Endodermal cell (in vitro differentiated cells): ENCODE data around the gene KLHDC4. TPM values are rescaled to one million over a fixed set of nuclear protein-coding genes. Genes with fewer than 3 reads are reported as not detected.

ENCODE experiments used
- DNase-seq: peaks from one replicate; pipeline ENCODE4 v3.0.0-alpha.2; 2017
- H3K27ac ChIP-seq: 2 replicates; pipeline ENCODE4 v1.5.1; 2013; ENCODE audit warnings: mild to moderate bottlenecking, low read depth, low read length, moderate library complexity
- H3K27me3 ChIP-seq: 2 replicates; pipeline ENCODE4 v1.6.1; 2013; ENCODE audit warnings: mild to moderate bottlenecking, low read length, moderate library complexity; ENCODE audit not compliant: insufficient read depth, control insufficient read depth, poor library complexity, severe bottlenecking
- H3K36me3 ChIP-seq: 2 replicates; pipeline ENCODE4 v1.7.0; 2013; ENCODE audit warnings: mild to moderate bottlenecking, low read length, moderate library complexity; ENCODE audit not compliant: control insufficient read depth, insufficient read depth
- H3K4me1 ChIP-seq: one replicate; pipeline ENCODE4 v1.7.0; 2013; ENCODE audit warnings: low read length; ENCODE audit not compliant: control insufficient read depth, insufficient read depth
- H3K4me3 ChIP-seq: 2 replicates; pipeline ENCODE4 v1.5.1; 2013; ENCODE audit warnings: mild to moderate bottlenecking, low read length, moderate library complexity
- H3K9ac ChIP-seq: 2 replicates; pipeline ENCODE4 v1.6.1; 2013; ENCODE audit warnings: mild to moderate bottlenecking, low read length, moderate library complexity; ENCODE audit not compliant: poor library complexity, severe bottlenecking; ENCODE audit errors: extremely low read depth
- H3K9me3 ChIP-seq: 2 replicates; pipeline ENCODE4 v1.6.1; 2013; ENCODE audit warnings: mild to moderate bottlenecking, low read length, moderate library complexity; ENCODE audit not compliant: control insufficient read depth
- H3K27ac Mint-ChIP-seq: 2 replicates; pipeline ENCODE4 v1.8.0; 2020; ENCODE audit warnings: mixed read lengths
- H3K27me3 Mint-ChIP-seq: 2 replicates; pipeline ENCODE4 v1.8.0; 2021; ENCODE audit warnings: mild to moderate bottlenecking, mixed read lengths; ENCODE audit not compliant: insufficient read depth
- H3K36me3 Mint-ChIP-seq: 2 replicates; pipeline ENCODE4 v1.8.0; 2020; ENCODE audit warnings: low read depth, mixed read lengths
- H3K4me1 Mint-ChIP-seq: 2 replicates; pipeline ENCODE4 v1.8.0; 2020; ENCODE audit warnings: mixed read lengths
- H3K4me3 Mint-ChIP-seq: 2 replicates; pipeline ENCODE4 v1.8.0; 2020; ENCODE audit warnings: mild to moderate bottlenecking, moderate library complexity, mixed read lengths
- H3K9me3 Mint-ChIP-seq: 2 replicates; pipeline ENCODE4 v1.8.0; 2020; ENCODE audit warnings: mild to moderate bottlenecking, mixed read lengths
- WGBS, 2 experiments: methylation state at CpG; one replicate each; pipeline versions ENCODE4 v1.1.5 to v1.1.7; 2013; ENCODE audit warnings: missing lambda C conversion rate in 2 of 2, mixed read lengths in 1 of 2; ENCODE audit not compliant: insufficient coverage in 1 of 2, insufficient read length in 1 of 2; 5-methylcytosine and 5-hydroxymethylcytosine counted together
- total RNA-seq, 2 donors: library from RNA; stranded (reverse); fragmentation: NEBNext Ultra II Directional in 1 of 2; extraction: Animal tissue kit (Norgen Biotek cat#: 25700) in 1 of 2; gene quantifications; 2 replicates in 1 of 2; 3 replicates in 1 of 2; pipeline ENCODE4 v1.2.1, GENCODE V29; 2021
- TF ChIP-seq, protein P1 (sequence below): fragments of 200-600 bp; sonication (generic); conservative IDR thresholded peaks from 2 replicates; pipeline ENCODE4 v1.5.0; 2021; ENCODE audit warnings: antibody characterized with exemption, mild to moderate bottlenecking

KLHDC4 gene
- total RNA-seq, 2 donors from 2014 or later: 52.8 to 58.8 TPM

DNA sequence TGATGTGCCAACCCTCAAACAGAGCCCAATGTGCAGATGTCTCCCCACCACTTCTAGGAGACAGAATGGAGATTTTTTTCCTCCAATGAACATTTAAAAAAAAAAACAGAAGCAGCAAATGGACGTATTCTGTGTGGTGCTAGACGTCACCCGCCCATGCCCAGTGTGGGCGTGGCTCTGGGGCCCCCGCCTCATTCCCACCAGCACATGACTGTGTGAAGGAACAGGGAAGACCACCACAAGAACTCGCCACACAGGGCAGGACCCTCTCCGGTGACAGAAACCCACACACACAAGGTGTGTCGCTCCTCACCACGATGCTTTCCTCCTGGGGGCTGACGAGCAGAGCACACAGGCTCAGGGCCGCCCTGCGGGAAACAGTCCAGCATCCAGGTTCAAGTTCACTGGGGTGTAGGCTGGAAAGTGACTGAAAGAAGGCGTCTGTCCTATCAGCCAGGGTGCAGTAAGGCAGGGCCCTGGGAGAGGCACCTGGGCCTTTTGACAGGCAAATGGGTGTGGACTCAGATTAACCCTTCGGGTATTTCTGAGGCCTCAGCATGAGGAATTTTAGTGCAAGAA lies 53.5 kb downstream of the KLHDC4 start:
- no peak overlapping the region for H3K27ac ChIP-seq
- WGBS, 2 experiments: 95 to 96% methylated on average over 9 to 14 of the region's 14 CpGs
- DNase-seq: no peak
- no peaks in the 10 kb centered on the region for H3K4me1 Mint-ChIP-seq
- no peaks in the 10 kb centered on the region for H3K9me3 ChIP-seq
- H3K36me3 ChIP-seq: peaks cover 36% of the 10 kb centered on the region
- no peak overlapping the region for H3K9ac ChIP-seq
- H3K27me3 ChIP-seq: no peaks in the 10 kb centered on the region
- H3K36me3 Mint-ChIP-seq: peaks cover 51% of the 10 kb centered on the region
- H3K9me3 Mint-ChIP-seq: no peaks in the 10 kb centered on the region
- H3K4me3 ChIP-seq: no peak overlapping the region
- H3K27me3 Mint-ChIP-seq: no peaks in the 10 kb centered on the region
- H3K4me1 ChIP-seq: no peaks in the 10 kb centered on the region
- TF ChIP-seq, protein P1, sequence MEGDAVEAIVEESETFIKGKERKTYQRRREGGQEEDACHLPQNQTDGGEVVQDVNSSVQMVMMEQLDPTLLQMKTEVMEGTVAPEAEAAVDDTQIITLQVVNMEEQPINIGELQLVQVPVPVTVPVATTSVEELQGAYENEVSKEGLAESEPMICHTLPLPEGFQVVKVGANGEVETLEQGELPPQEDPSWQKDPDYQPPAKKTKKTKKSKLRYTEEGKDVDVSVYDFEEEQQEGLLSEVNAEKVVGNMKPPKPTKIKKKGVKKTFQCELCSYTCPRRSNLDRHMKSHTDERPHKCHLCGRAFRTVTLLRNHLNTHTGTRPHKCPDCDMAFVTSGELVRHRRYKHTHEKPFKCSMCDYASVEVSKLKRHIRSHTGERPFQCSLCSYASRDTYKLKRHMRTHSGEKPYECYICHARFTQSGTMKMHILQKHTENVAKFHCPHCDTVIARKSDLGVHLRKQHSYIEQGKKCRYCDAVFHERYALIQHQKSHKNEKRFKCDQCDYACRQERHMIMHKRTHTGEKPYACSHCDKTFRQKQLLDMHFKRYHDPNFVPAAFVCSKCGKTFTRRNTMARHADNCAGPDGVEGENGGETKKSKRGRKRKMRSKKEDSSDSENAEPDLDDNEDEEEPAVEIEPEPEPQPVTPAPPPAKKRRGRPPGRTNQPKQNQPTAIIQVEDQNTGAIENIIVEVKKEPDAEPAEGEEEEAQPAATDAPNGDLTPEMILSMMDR: no peak
- no peak overlapping the region for H3K4me3 Mint-ChIP-seq
- H3K27ac Mint-ChIP-seq: no peak overlapping the region

DNA sequence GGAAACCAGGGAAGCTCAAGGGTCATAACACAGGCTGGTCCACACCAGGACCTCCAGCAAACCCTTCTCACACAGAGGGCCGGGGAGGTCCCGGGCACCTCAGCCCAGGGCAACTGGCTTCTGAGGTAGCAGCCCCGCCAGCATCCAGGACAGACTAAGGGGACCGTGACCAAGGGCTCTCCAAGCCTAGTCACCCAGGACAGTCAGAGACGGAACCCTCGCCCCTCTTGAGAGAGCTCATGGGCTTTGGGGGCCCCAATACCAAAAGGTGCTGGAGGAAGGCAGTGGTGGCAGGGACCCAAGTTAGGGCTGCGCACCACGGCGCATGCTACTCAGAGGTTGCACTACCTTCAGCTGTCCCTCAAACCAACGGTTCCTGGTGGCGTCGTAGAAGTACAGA lies 54.9 kb downstream of the KLHDC4 start:
- Histone ChIP-seq H3K9me3 (no peaks in the 10 kb centered on the region), H3K27me3 (no peaks in the 10 kb centered on the region), H3K36me3 (peaks cover 34% of the 10 kb centered on the region), H3K4me3 (no peak overlapping the region), H3K4me1 (peaks cover 2% of the 10 kb centered on the region), H3K27ac (no peak overlapping the region), H3K9ac (no peak overlapping the region)
- Mint-ChIP-seq H3K4me1 (peaks cover 3% of the 10 kb centered on the region), H3K4me3 (no peak overlapping the region), H3K9me3 (no peaks in the 10 kb centered on the region), H3K27me3 (no peaks in the 10 kb centered on the region), H3K36me3 (peaks cover 47% of the 10 kb centered on the region), H3K27ac (no peak overlapping the region)
- DNase-seq: no peak
- TF ChIP-seq, protein P1: no peak
- WGBS, 2 experiments: 97 to 98% methylated on average over 9 to 12 of the region's 12 CpGs

DNA sequence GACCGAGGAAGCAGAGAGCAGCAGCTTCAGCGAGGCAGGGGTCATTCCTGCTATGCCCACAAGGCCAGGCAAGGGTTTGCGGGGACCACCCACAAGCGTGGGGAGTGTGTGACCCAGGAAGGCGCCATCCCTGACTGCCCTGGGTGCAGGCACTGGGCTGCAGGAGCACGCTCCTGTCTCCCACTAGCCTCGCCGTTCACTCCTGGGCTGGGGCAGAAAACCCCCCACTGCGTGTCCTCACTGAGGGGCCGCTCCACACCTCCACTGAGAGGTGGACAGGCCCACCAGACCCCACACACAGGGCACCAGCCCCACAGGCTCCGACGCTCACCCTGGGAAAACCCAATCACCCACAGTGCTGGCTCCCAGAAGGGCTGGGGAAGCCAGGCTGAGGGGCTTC lies 56.1 kb downstream of the KLHDC4 start:
- Histone ChIP-seq H3K4me3 (no peak overlapping the region), H3K27me3 (no peaks in the 10 kb centered on the region), H3K9ac (no peak overlapping the region), H3K27ac (no peak overlapping the region), H3K36me3 (peaks cover 25% of the 10 kb centered on the region), H3K4me1 (peaks cover 9% of the 10 kb centered on the region), H3K9me3 (no peaks in the 10 kb centered on the region)
- DNase-seq: no peak
- peaks cover 42% of the 10 kb centered on the region for H3K36me3 Mint-ChIP-seq
- TF ChIP-seq, protein P1: no peak
- no peaks in the 10 kb centered on the region for H3K9me3 Mint-ChIP-seq
- no peak overlapping the region for H3K4me3 Mint-ChIP-seq
- no peaks in the 10 kb centered on the region for H3K27me3 Mint-ChIP-seq
- 94 to 97% methylated on average over 6 to 12 of the region's 12 CpGs for WGBS, 2 experiments
- peaks cover 12% of the 10 kb centered on the region for H3K4me1 Mint-ChIP-seq
- no peak overlapping the region for H3K27ac Mint-ChIP-seq
